Skin of body (tissue), 3 donors: ENCODE data around the gene RNF115. TPM values are rescaled to one million over a fixed set of nuclear protein-coding genes. Genes with fewer than 3 reads are reported as not detected.

Source experiments
- DNase-seq: peaks from one replicate; lab custom pipeline; 2025; lab: John Stamatoyannopoulos, UW
- small RNA-seq: library from RNA; depleted of rRNA; stranded (forward); fragments of <200 nt; gene quantifications from one replicate; pipeline ENCODE3, GENCODE V24; 2014; ENCODE audit warnings: low replicate concordance
- total RNA-seq: library from RNA; depleted of rRNA; stranded (reverse); fragments of >200 nt; gene quantifications from one replicate; pipeline ENCODE4 v1.2.3, GENCODE V29; 2014

The RNF115 gene
- total RNA-seq, 1 donor from 2014 or later: 14.4 TPM

GRCh38 chr1:145701306-145701862 lies 122.5 kb downstream of the RNF115 start:
- DNase-seq: no peak

- no peak for DNase-seq
Measured at GRCh38 chr1:145696630-145696960, 127.3 kb downstream of the RNF115 start.

- no peak for DNase-seq
Measured at GRCh38 chr1:145695821-145696629, 127.9 kb downstream of the RNF115 start.

- DNase-seq: no peak
Measured at GRCh38 chr1:145692785-145693443, 131.0 kb downstream of the RNF115 start.

GRCh38 chr1:145690587-145691558 lies 133.0 kb downstream of the RNF115 start:
- DNase-seq: no peak

GRCh38 chr1:145689922-145690321 lies 134.0 kb downstream of the RNF115 start:
- DNase-seq: no peak

GRCh38 chr1:145688924-145689323 lies 135.0 kb downstream of the RNF115 start:
- no peak for DNase-seq

Small RNAs within 50 kb of the gene (small RNA-seq; reads per million reads assigned to genes)
- gene MIR6736: not detected

Other genes with a start within 250 kb of the RNF115 start
- 24.9 TPM for gene GPR89A, start 216.1 kb downstream of the RNF115 start, total RNA-seq
- 8.7 TPM for gene PDZK1, start 116.7 kb downstream of the RNF115 start, total RNA-seq
- gene CD160, start 104.6 kb downstream of the RNF115 start, total RNA-seq: not detected
- gene POLR3C, start 105 bp upstream of the RNF115 start, total RNA-seq: 18.8 TPM
- gene NUDT17, start 21.5 kb upstream of the RNF115 start, total RNA-seq: 2.5 TPM
- 21.6 TPM for gene PIAS3, start 35.0 kb upstream of the RNF115 start, total RNA-seq
- gene ANKRD35, start 61.8 kb upstream of the RNF115 start, total RNA-seq: 12.9 TPM
- gene ITGA10, start 86.0 kb upstream of the RNF115 start, total RNA-seq: 0.89 TPM
- gene PEX11B, start 94.6 kb upstream of the RNF115 start, total RNA-seq: 19.1 TPM
- 82.0 TPM for gene RBM8A, start 103.4 kb upstream of the RNF115 start, total RNA-seq
- 19.7 TPM for gene LIX1L, start 133.9 kb upstream of the RNF115 start, total RNA-seq
- gene ANKRD34A, start 140.5 kb upstream of the RNF115 start, total RNA-seq: 0.30 TPM
- 11.9 TPM for gene POLR3GL, start 140.6 kb upstream of the RNF115 start, total RNA-seq
- 643 TPM for gene TXNIP, start 172.5 kb upstream of the RNF115 start, total RNA-seq
- 29.5 TPM for gene HJV, start 197.6 kb upstream of the RNF115 start, total RNA-seq